RKO (cell line): ENCODE results near the gene CCSER2.
"Not testable (repeated sequence)": the region's sequence is repeated elsewhere in the genome, so short reads cannot be mapped to it uniquely, and the experiment has no call there.

Experiments used
- DNase-seq: peaks from one replicate; pipeline ENCODE4 v3.0.0-alpha.2; 2016; ENCODE audit warnings: low spot score

CCSER2 gene

DNA sequence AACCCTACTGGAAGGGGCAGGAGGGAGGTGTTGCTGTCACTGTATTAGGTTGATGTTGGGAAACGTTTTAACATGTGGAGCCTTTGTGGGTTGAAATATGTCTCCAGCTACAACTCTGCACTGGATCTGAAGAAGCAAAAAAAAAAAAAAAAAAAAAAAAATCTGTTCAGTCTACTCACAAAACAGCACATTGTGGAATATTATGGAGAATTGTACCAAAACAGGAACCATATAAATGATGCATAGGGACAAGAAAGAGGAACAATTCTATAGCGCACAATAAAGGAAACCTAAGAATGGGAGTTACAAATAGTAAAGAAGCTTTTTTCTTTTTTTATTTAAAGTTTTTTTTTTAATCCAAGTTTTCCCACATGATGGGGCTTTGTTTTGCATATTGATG is 63.8 kb downstream of the CCSER2 start:
- no peak for DNase-seq

DNA sequence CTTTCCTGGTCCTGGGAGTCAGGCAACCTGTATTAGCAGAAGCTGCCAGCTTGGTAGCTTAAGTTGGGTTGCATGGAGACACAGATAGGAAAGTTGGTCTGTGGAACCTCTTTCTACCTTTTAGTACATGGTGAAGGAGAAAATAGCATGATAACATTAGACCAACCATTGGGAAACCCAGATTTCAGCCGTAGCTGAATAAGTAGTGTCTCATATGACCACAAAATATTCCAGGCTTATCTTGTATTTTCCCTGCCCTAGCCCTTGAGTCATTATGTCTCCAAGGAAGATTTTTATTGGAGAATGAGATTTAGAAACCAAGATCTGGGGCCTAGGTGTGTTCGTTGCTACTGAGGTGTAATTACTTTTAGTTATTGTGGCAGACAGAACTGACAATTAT is 67.2 kb downstream of the CCSER2 start:
- DNase-seq, result no peak

DNA sequence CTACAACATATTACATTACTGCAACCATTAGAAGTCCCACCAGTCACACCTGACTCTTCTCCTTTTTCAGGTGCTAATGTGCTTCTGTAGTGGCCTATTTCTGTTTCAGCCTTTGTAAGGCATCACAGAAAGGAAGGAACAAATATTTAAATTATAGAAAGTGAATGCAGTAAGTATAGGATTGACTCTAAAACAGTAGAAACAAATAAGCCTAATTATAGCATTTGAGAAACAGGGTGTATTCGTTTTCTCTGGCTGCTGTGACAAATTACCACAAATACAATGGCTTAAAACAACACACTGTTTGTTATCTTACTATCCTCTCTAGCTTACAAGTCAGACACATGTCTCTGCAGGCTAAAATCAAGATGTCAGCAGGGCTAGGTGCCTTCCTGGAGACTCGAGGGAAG is 69.4 kb downstream of the CCSER2 start:
- no peak for DNase-seq

DNA sequence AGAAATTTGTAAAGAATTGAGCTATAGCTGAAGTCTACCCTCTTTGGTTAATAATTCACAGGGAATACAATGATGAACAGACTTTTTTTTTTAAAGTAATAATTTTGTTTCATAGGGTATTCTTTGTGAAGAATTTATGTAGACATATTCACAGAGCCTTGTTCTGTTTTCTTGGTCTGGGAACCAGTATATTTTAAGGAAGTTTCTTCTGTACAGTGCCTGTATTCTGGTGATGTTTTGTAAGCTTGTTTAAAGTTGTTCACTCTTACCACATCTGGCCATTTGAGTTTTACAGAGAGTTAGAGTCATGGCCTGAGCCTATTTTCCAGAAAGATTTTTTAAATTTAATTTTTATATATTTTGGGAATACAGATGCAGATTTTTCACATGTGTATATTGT is 70.3 kb downstream of the CCSER2 start:
- no peak for DNase-seq

DNA sequence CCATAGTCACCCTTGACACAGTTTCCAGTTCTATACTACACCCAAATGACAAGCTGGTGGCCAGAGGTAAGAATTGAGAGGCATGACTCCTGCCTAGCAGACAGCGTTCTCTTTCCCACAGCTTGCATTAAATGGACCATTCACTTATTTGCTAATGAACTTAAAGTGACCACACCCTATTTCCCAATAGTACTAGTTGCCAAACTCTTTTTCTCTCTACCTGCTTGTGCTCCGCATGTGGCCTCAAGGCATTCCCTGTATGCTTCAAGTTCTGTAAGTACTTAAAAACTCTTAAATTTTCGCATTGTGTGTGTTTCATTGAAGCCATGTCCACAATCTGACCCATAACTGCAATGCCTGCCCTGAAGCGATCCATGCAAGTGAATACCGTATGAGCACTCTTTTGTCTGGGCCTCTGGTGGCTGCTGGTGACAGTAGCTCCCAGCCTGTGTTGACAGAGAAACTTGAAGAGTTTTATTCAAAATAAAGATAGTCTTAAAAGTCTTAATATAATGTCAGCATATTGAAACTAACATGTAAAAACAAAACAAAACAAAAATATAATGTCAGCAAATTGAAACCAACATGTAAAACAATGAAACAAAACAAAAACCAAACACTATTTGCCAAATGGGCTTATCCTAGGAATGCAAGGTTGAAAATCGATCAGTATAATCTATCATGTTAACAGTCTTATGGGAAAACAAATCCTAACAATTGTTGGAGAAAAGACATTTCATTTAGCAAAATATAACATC is 73.6 kb downstream of the CCSER2 start:
- DNase-seq, result no peak

DNA sequence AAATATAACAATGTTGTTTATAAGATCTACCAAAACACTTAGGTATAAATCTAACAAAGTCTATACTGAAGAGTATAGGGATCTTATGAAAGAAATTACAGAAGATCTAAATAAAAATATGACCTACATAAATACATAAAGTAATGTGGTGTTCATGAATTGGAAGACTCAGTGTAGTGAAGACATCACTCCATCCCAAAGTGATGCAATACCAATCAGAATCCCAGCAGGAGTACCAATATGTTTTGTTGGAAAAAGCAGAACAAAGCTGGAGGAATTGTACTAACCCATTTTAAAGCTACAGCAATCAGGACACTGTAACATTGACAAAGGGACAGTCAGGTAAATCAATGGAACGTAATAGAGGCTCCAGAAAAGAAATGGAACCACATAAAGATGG is 76.4 kb downstream of the CCSER2 start:
- DNase-seq, result no peak

DNA sequence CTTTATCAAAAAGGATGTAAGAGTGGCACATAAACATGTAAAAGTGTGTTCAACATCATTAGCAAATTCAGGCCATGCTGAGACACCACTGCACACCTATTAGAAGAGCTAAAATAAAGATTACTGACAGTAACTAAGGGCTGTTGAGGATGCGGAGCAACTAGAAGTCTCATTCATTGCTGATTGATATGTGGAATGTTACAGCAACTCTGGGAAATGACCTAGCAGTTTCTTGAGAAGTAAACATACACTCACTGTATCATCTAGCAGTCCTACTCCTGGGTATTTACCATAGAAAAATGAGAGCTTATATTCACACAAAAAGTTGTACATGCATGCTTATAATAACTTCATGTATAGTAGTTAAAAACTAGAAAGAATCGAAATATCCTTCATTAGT is 77.3 kb downstream of the CCSER2 start:
- no peak for DNase-seq

DNA sequence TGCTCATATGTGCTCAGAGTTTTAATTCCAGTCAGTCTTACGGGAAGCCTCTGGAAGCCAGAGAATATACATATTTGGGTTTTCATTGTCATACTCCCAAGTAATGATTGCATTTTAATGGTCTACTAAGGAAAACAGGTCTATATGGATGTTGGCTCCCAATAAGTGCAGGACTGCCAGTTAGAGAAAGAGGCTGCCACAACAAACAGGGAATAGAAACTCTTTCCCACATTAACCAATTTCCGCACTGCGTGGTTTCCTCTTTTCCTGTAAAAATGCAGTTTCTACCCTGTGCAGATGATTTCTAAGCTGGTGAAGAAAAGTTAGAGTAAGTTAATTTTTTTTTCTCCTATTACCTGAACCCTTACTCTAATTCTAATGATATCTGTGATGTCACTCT is 78.2 kb downstream of the CCSER2 start:
- no peak for DNase-seq

DNA sequence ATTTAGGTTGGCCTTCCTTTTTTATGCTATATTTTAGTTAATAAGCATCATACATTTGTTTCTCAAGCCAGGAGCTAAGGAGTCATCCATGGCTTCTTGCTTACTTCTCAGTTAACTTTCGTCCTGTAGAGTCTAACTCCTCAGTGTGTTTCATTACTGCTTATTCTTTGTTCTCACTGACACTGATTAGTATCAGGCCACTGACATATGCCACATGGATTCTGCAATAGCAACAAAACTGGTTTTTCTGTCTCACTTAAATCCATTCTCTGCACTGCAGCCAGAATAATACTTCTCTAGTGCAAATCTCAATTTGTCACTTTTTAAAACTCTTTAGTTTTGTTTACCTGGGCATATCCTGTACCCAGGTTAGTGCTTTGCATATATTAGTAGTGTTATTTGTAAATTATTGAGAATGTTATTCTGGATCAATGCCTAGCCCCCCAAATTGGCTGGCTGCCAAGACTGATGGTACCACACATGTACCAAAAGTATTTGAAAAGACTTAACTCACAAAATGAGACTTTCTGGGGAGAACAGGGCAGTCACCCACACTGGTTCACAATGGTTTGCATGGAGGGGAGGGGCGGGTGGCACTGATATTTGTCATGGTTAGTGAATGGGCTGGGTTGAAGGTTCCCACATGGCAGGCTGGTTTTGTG is 79.1 kb downstream of the CCSER2 start:
- DNase-seq, result no peak

DNA sequence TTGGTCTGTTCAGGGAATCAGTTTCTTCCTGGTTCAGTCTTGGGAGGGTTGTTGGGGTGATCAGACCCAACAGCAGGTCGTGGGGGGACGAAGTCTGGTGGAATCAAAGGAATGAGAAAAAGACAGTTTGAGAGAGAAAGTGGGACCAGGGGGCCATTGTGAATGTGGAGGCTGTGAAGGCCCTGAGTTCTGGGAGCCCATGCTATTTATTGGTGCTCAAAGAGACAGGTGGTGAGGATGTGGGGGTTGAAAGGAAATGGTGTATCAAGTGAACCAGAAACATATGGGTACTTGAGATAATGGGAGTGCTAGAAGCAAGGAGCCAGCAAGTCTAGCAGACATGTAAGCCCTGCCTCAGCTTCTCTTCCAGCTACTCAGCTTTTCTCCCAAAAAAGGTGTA is 84.1 kb downstream of the CCSER2 start:
- DNase-seq, result no peak

DNA sequence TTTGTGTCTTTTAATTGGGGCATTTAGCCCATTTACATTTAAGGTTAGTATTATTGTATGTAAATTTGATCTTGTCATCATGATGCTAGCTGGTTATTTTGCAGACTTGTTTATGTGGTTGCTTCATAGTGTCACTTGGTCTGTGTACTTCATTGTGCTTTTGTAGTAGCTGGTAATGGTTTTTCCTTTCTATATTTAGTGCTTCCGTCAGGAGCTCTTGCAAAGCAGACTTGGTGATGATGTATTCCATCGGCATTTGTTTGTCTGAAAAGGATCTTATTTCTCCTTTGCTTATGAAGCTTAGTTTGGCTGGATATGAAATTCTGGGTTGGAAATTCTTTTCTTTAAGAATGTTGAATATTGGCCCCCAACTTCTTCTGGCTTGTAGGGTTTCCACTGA is 85.7 kb downstream of the CCSER2 start:
- DNase-seq, result not testable (repeated sequence)

DNA sequence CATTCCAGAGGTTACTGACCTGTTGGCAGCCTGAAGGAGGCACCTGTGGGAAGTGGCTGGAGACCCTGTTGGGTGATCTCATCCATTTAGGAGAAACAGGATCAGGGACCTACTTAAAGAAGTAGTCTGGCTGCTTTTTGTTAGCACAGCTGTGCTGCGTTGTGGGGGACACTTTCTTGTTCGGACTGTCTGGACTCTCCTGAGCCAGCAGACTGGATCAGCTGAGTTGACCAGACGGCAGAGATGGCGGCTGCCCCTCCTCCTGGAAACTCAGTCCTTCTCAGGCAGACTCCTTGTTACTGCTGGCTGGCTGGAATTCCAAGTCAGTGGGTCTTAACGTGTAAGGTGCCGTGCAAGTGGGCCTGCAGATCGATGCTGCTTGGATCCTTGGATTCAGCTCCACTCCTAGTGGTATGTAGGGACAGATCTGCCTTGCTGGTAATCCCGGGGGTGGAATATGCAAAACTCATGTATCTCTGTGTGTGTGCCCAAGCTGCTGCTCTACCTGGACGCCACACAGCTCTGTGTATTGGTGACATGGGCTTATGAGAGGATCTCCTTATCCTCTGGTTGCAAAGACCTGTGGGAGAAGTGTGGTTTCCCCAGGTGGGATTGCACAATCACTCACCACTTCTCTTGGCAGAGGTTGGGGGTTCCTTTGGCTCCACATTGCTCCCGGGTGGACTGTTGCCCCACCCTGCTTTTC is 87.3 kb downstream of the CCSER2 start:
- DNase-seq, result no peak

DNA sequence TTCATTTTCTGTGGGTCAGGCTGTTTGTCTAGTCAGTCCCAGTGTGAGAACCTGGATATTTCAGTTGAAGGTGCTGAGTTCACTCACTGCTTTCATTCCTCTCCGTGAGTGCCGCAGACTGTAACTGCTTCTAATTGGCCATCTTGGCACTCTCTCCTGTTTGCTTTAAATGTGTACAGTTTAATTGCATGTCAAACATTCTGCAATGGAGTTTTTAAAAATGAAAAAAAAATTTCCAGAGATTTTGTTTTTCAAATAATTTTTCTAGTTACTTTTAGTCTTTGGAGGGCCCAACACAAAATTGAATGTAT is 87.8 kb downstream of the CCSER2 start:
- DNase-seq, result no peak

DNA sequence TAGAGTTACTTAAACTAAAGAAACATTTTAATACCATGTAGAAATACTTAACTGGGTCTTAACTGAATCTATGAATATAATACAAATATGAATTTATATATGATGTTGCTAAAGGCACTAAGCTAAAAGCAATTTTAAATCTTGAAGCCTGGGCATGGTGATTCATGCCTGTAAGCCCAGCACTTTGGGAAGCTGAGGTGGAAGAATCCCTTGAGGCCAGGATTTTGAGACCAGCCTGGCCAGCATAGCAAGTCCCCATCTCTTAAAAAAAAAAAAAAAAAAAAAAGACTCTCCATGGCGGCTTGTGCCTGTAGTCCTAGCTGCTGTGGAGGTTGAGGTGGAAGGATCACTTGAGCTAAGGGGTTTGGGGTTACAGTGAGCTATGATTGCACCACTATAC is 95.3 kb downstream of the CCSER2 start:
- no peak for DNase-seq

DNA sequence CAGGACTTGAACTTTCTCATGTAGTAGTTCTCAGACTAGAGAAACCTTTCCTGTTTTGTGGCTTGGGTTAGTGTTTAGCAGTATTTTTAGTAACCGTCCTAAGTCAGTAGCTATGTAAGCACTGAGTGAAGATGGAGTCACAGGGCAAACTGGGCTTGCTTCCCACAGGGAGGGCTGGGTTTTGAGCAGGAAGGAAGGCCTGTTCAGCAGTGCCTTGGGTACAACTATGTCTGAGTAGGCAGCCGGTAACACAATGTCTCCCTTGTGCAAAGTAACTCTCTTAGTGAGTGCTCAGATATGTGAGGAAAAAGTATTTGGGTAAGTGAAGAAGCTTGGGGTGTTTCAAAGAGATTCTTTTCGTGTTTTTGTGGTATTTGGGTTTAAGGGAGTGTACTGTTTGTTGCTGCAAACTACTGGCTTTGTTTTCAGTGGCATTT is 96.4 kb downstream of the CCSER2 start:
- DNase-seq, result peak; percentile 84

DNA sequence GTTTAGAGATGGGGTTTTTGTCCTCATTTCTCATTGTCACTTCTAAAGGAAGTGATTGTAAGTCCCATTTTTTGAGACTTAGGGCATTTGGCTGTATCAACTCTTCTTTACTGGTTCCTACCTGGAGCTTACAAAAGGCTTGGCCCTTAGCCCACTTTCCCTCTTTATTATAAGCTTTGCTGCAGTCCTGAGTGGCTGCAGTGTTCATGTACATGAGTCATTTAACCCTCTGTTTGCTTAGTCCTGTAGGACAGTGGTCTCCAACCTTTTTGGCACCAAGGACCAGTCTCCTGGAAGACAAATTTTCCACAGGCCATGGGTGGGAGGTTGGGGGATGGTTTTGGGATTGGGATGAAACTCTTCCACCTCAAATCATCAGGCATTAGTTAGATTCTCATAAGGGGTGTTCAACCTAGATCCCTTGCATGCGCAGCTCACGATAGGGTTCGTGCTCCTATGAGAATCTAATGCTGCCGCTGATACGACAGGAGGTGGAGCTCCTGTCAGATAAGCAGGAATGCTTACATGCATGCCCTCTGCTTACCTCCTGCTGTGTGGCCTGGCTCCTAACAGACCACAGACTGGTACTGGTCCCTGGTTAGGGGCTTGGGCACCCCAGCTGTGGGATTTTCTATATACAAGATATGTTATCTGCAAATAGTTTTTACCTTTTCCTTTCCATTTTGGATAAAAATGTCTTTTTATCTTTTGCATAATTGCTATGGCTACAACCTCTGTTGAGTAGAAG is 99.7 kb downstream of the CCSER2 start:
- DNase-seq, result no peak

DNA sequence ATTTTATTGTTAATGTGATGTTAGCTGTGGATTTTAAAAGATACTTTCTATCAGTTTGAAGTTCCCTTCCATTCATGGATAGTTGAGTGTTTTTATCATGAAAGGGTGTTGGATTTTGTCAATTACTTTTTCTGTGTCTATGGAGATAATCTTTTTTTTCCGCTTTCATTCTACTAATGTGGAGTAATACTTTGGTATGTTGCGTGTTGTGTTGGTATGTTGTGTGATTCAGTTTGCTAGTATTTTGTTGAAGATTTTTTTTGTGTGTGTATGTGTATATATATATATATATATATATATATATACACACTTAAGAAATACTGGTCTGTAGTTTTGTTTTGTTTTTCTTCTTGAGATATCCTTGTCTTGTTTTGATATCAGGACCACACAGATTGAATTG is 100.3 kb downstream of the CCSER2 start:
- DNase-seq, result no peak

DNA sequence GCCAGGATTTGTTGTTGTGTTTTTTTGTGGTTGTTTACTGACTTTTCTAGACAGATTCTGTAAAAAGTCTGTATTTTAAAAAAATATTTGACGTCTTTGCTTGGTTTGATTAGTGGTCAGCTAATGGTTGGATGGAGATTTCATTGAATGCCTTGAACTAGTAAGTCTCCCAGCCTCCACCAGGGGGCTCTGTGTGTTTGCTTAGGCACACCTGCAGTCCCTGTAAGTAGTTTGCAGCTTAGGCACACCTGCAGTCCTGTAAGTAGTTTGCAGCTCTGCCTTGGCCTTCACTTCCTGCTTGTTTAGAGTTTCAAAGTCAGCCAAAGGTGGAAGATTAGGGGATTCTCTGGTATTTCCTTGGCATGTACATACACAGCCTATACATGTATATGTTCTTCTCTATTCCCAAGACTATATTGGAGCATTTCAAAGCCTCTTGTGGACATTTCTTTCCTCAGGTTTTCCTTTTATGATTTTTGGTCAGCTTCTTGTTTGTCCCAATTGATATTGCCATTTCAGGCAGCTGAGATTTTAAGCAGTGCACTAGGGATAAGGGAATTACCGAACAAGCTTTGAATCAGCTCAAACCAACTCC is 101.6 kb downstream of the CCSER2 start:
- peak; percentile 64 for DNase-seq

DNA sequence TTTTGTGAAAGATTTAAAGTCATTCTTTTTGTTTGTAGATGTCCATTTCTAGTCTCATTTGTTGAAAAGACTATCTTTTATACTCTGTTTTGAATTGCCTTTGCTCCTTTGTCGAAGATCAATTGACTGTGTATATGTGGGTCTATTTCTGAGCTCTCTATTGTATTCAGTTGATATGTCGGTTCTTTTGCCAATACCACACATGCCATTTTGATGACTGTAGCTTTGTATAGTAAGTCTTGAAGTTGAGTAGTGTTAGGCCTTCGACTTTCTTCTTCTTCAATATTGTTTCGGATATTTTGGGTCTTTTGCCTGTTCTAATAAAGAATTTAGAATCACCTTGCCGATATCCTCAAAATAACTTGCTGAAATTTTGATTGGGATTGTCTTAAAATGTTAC is 104.5 kb downstream of the CCSER2 start:
- no peak for DNase-seq

DNA sequence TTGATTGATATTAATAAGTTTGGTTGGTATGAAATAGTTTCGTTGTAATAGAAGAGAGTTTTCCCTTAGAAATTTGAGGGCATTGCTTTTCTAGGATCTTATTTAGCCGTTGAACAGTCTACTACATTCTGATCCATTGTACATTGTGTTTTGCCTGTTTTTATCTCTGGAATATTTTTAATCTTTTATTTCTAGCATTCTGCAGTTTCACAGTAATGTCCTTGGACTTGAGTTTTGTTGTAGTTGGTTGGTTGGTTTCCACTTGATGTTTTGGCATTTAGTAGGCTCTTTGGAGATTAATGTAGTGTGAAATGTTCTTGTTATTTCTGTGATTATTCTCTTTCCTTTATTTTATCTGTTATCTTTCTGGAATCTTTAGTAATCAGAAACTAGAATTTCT is 112.4 kb downstream of the CCSER2 start:
- no peak for DNase-seq

DNA sequence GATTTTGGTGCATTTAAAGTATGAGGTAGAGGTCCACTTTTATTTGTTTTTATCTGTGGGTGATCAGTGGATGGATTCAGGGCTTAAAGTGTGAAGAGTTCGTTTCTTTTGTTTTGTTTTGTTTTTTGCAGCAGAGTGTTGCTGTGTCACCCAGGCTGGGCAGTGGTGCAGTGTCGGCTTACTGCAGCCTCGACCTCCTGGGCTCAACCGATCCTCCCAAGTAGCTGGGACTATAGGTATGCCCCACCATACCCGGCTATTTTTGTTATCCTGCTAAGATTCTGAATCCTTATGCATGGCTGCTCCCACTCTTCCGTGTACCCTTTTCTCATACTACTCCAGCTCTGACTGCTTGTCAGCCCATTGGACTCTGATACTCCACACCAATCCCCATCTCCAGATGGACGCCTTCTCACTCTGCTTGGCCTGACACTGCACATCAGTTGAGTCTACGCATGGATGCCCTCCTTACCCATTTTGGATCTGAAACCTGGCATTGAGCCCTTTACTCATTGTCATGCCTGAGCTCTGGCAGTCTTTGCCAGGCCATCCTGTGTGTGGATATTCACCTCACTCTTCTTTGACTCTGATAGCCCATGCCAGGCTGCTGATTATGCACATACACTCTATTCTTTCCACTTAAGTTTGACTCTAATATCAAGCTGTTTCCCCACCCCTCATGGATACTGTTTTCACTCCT is 119.5 kb downstream of the CCSER2 start:
- DNase-seq, result no peak

DNA sequence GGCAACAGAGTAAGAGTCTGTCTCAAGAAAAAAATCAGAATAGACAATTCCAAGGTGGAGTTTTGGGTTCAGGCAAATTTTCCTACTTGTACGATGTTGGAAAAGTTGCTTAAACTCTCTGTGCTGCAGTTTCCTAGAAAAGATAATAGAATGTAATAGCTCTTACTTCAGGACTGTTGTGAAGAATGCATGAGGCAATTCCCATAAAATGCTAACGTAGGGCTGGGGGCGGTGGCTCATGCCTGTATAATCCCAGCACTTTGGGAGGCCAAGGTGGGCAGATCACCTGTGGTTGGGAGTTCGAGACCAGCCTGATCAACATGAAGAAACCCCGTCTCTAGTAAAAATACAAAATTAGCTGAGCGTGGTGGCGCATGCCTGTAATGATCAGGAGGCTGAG is 121.0 kb downstream of the CCSER2 start:
- not testable (repeated sequence) for DNase-seq
